A549 treated with Hydrocortisone at 1 μM for 4 hours (cell line): Measurements from ENCODE around the gene NCF1. TPM values are rescaled to one million over a fixed set of nuclear protein-coding genes. Genes with fewer than 3 reads are reported as not detected.

Experiments used
- total RNA-seq: library from RNA; stranded (reverse); fragments of 200-300 nt; extraction: Qiagen RNA extraction; gene quantifications from 5 replicates; pipeline ENCODE4 v1.2.3, GENCODE V29; 2022

The NCF1 gene
- 0.12 to 0.22 TPM (median 0.17 TPM) in 5 replicates for total RNA-seq

DNA sequence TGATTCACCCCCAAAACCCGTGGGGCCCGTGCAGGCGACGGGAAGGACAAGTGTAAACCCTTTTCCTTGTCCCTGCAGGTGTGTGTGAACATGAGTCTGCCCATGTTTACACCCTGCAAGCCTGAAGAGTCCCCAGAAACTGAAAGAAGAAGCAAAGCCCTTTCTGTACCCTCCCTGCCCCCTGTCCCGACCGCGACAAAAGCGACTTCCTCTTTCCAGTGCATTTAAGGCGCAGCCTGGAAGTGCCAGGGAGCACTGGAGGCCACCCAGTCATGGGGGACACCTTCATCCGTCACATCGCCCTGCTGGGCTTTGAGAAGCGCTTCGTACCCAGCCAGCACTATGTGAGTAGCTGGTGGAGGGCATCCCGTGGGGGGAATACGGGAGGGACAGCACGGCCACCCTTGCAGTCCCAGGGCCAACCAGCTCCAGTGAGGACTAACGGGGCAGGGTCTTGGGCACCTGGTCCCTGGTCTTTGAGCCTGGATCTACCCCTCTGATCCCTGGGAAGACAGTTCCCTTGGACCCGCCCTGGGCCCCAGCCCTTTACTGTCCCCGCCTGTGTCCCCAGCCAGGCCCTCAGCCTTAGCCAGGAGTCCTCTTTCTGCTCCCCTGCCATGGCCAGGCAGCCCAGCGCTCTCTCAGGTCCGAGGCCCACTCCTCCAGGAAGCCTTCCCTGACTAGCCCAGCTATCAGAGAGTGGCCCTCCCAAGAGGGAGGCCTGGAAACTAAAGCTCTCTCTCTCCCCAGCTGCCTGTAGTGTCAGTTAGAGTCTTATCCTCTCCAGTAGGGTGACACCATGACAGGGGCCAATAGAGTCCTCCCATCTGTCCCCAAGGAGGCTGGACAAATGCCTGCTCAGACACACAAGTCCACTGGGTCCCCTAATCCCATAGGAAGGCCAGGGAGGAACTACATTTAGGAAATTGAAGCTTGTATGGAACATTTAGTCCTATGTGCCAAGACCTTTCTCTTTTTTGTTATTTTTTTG lies at the start of gene NCF1:
Gene NCF1 (plus strand): TSS at position 252 of the 991 bp plus-strand sequence. CDS start 21 bp downstream, at position 273.

Other genes starting within 250 kb of the NCF1 start
- 70.8 to 101 TPM (median 98.5 TPM) in 5 replicates for gene GTF2I, start 116.3 kb upstream of the NCF1 start, total RNA-seq
- 4.2 to 8.6 TPM (median 5.1 TPM) in 5 replicates for gene GTF2IRD2, start 77.6 kb downstream of the NCF1 start, total RNA-seq
- 2.8 to 4.4 TPM (median 4.3 TPM) in 5 replicates for gene CASTOR2, start 190.7 kb downstream of the NCF1 start, total RNA-seq